ENCODE measurements around the gene ARHGAP15.

ARHGAP15 gene

GRCh38 chr2:143218621-143219020 lies 89.4 kb downstream of the ARHGAP15 start:
- no peak overlapping the region for H3K4me3 ChIP-seq (ENCODE audit: low read length)
- no peak for DNase-seq (ENCODE audit: low read depth)
- no peak for TF ChIP-seq CTCF (conservative IDR thresholded peaks at IDR 0.05; ENCODE audit: low read depth, low read length)

- H3K4me3 ChIP-seq (ENCODE audit: low read length) = no peak overlapping the region
- no peak for TF ChIP-seq CTCF (conservative IDR thresholded peaks at IDR 0.05; ENCODE audit: low read depth, low read length)
- no peak for DNase-seq (ENCODE audit: low read depth)
These were observed 90.0 kb downstream of the ARHGAP15 start for GRCh38 chr2:143219266-143219665.

DNA sequence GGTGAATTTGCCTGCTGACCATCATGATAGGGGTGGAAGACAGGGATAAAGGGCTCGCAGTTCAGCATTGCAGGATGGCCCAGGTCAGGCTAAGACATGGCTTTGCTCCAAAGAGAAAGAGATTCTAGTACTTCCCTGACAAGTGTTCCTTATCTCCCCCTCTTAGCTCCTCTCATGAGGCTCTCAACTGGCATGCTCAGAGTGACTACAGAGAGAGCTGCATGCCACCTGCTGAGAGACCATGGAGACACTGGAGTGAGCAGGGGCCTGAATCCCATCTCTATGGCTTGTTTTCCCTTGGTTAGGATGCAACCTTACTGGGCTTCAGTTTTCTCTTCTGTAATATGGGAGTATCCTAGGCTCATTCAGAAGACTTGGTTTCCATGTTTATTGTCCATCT lies 94.3 kb downstream of the ARHGAP15 start:
- no peak overlapping the region for H3K4me3 ChIP-seq (ENCODE audit: low read length)
- TF ChIP-seq CTCF (conservative IDR thresholded peaks at IDR 0.05; ENCODE audit: low read depth, low read length) = no peak
- no peak for DNase-seq (ENCODE audit: low read depth)

GRCh38 chr2:143225931-143226330 lies 96.7 kb downstream of the ARHGAP15 start:
- no peak for TF ChIP-seq CTCF (conservative IDR thresholded peaks at IDR 0.05; ENCODE audit: low read depth, low read length)
- no peak for DNase-seq (ENCODE audit: low read depth)
- no peak overlapping the region for H3K4me3 ChIP-seq (ENCODE audit: low read length)

DNA sequence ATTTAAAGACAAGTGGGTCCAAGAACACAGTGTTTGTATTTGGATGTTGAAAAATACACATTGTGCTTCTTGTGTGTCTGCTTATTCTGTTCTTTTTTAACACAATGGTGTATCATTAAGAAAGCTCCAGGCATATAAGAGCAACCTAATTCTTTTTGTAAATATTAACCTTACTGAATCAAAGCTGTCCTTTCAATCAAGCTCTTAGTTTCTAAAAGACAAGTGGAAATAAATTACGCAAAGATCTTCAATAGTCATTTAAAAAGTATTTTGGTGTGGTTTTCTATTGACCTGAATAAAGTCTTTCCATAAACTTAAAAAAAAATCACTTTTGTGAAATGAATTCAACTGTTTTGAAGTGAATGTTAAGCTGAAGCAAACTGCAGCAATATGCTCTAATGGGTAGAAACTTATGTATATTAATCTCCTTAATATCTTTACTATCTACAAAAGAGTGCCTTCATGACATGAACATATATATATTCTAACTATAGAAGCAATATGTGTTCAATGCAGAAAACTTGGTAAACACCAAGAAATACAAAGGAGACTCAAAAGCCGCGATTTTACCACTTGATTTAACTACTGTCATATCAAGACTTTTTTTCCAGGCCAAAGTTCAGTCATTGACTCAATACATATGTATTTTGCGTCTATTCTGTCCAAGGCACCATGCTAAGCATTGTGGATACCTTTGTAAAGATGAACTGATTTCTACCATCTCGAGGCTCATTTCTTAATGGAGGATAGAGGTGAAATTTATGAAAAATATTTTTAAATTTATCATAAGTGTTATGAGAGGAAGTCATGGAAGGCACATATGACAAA lies 97.7 kb downstream of the ARHGAP15 start:
- TF ChIP-seq CTCF (conservative IDR thresholded peaks at IDR 0.05; ENCODE audit: low read depth, low read length) = no peak
- H3K4me3 ChIP-seq (ENCODE audit: low read length) = no peak overlapping the region
- DNase-seq (ENCODE audit: low read depth) = no peak

DNA sequence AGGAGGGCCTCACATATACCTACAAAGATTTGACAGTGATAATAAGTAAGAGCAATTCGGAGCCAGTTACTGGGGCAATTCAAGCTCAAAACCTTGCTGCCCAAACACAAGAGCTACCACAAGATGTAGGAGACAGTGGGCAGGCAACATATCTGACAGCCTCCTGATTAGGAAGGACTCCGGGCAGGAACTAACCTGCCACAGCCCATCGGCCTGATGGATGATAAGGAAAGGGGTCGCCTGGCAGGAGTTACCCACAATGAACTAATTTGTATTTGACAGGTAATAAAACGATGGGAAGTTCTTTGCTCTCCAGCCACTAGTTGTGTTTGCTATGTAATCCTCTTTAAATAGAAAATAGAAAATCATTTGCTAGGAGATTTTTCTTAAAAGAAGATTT lies 100.2 kb downstream of the ARHGAP15 start:
- H3K4me3 ChIP-seq (ENCODE audit: low read length) = no peak overlapping the region
- TF ChIP-seq CTCF (conservative IDR thresholded peaks at IDR 0.05; ENCODE audit: low read depth, low read length) = no peak
- no peak for DNase-seq (ENCODE audit: low read depth)

DNA sequence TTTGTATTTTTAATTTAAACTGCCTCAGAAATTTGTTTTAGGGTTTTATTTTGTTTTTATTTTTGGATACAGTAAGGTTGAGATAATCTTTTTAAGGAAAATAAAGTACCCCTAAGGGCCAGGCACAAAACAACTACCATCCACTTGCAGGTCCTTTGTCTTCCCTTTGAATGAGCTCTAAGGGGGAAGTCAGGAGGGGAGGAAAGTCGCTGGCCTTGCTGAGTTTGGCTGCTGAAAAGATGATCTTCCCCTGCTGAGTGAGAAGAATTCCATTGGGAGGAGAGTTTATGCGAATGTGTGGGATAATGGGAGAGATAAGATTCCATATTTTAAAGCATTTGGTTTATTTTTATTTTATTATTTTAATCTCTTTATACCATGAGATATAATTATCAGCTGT lies 100.7 kb downstream of the ARHGAP15 start:
- TF ChIP-seq CTCF (conservative IDR thresholded peaks at IDR 0.05; ENCODE audit: low read depth, low read length) = no peak
- no peak for DNase-seq (ENCODE audit: low read depth)
- no peak overlapping the region for H3K4me3 ChIP-seq (ENCODE audit: low read length)

All from retinal pigment epithelial cell (primary cell).